ENCODE results near the gene CR1. TPM values are rescaled to one million over a fixed set of nuclear protein-coding genes. Genes with fewer than 3 reads are reported as not detected.
A peak's percentile ranks its signal among the peaks of the same experiment; 100 is the strongest.
"Not testable (repeated sequence)": the region's sequence is repeated elsewhere in the genome, so short reads cannot be mapped to it uniquely, and the experiment has no call there.

Gene CR1
- total and polyA plus RNA-seq, 2 experiments from 2014 or later, result 0.65 to 0.76 TPM

DNA sequence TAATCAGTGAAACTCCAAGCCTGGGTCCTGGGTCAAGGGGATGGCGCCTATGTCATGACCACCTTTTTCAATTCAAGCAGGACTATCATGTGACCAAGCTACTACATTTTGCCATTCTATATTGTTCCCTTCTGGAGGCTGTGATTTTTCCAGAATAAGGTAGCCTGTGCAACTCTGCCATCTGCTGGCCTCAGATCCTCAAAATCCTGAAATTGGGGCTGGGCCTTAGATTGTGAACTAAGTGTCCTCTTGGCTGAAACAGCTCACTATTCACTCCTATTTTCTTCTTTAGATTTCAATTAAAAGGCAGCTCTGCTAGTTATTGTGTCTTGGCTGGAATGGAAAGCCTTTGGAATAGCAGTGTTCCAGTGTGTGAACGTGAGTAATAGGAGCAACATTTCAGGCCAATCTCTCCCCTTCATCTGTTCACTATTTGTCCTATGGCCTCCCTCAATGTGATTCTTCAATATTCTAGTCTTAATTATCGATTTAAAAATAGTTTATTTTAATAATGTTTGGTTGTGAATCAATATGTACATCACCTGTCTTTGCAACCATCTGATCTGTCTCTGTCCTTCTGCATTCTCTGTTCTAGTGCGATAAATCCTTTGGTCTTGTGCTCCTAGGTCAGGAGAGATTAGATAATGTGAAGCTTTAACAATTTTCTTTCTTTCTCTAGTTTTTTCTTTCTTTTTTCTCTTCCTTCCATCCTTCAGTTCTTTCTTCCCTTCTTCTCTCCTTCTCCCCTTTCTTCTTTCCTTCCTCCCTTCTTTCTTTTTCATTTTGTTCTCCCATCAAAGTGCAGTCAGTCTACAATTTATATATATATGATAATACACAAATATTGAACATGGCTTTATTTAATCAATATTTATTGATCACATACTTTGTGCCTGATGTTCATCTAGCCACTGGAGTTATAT lies 69.8 kb downstream of the CR1 start:
- Histone ChIP-seq H3F3A (replicated peaks; ENCODE audit: low read depth) (no peaks in the 10 kb centered on the region), H3K27me3 (ENCODE audit: insufficient read depth) (no peaks in the 10 kb centered on the region), H3K79me2 (replicated peaks; ENCODE audit: insufficient read depth) (no peaks in the 10 kb centered on the region), H3K4me3 (no peak overlapping the region), H3K9me2 (ENCODE audit: insufficient read depth) (no peaks in the 10 kb centered on the region), H2AFZ (peak overlapping the region; percentile 90; the same call in 1 of the 2 replicates), H3K36me3 (ENCODE audit: insufficient read depth) (no peaks in the 10 kb centered on the region), H3K4me1 (ENCODE audit: insufficient read depth) (no peaks in the 10 kb centered on the region), H4K20me1 (replicated peaks; ENCODE audit: insufficient read depth) (no peaks in the 10 kb centered on the region), H3K4me2 (no peak overlapping the region), H3K27ac (ENCODE audit: low read depth) (no peak overlapping the region)
- Mint-ChIP-seq H3K27ac (no peak overlapping the region), H3K27me3 (ENCODE audit: insufficient read depth, low read depth, poor library complexity) (peaks cover 2% of the 10 kb centered on the region), H3K36me3 (ENCODE audit: low read depth) (no peaks in the 10 kb centered on the region), H3K9me3 (no peaks in the 10 kb centered on the region), H3K4me1 (no peaks in the 10 kb centered on the region), H3K4me3 (no peak overlapping the region)
- peak; percentile 57 for DNase-seq (ENCODE audit: low spot score)
- TF ChIP-seq, protein P1, sequence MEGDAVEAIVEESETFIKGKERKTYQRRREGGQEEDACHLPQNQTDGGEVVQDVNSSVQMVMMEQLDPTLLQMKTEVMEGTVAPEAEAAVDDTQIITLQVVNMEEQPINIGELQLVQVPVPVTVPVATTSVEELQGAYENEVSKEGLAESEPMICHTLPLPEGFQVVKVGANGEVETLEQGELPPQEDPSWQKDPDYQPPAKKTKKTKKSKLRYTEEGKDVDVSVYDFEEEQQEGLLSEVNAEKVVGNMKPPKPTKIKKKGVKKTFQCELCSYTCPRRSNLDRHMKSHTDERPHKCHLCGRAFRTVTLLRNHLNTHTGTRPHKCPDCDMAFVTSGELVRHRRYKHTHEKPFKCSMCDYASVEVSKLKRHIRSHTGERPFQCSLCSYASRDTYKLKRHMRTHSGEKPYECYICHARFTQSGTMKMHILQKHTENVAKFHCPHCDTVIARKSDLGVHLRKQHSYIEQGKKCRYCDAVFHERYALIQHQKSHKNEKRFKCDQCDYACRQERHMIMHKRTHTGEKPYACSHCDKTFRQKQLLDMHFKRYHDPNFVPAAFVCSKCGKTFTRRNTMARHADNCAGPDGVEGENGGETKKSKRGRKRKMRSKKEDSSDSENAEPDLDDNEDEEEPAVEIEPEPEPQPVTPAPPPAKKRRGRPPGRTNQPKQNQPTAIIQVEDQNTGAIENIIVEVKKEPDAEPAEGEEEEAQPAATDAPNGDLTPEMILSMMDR (conservative IDR thresholded peaks at IDR 0.05; ENCODE audit: low read depth in 2 of 2), result peak; percentile 72
- TF ChIP-seq JUNB (IDR thresholded peaks at IDR 0.05; ENCODE audit: unreplicated experiment), result no peak
- peak; percentile 87 for ATAC-seq

DNA sequence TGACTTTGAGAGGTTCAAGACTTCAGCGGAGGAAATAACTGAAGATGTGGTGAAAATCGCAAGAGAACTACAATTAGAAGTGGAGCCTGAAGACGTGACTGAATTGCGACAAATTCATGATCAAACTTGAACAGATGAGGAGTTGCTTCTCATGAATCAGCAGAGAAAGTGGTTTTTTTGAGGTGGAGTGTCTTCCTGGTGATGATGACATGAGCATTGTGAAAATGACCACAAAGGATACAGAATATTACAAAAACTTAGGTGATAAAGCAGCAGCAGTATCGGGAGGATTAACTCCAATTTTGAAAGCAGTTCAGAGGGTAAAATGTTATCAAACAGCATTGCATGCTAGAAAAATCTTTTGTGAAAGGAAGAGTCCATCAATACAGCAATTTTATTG lies 76.0 kb downstream of the CR1 start:
- not testable (repeated sequence) for H2AFZ ChIP-seq; H3K27ac Mint-ChIP-seq; H3K4me2 ChIP-seq; H3F3A ChIP-seq (replicated peaks; ENCODE audit: low read depth); H3K9me3 Mint-ChIP-seq; H3K27me3 ChIP-seq (ENCODE audit: insufficient read depth); H3K9me2 ChIP-seq (ENCODE audit: insufficient read depth); H3K27ac ChIP-seq (ENCODE audit: low read depth); DNase-seq (ENCODE audit: low spot score); H3K4me3 ChIP-seq; H3K36me3 Mint-ChIP-seq (ENCODE audit: low read depth); ATAC-seq; H3K79me2 ChIP-seq (replicated peaks; ENCODE audit: insufficient read depth); H3K4me3 Mint-ChIP-seq; H3K27me3 Mint-ChIP-seq (ENCODE audit: insufficient read depth, low read depth, poor library complexity); H4K20me1 ChIP-seq (replicated peaks; ENCODE audit: insufficient read depth); H3K4me1 Mint-ChIP-seq; H3K36me3 ChIP-seq (ENCODE audit: insufficient read depth); H3K4me1 ChIP-seq (ENCODE audit: insufficient read depth)

DNA sequence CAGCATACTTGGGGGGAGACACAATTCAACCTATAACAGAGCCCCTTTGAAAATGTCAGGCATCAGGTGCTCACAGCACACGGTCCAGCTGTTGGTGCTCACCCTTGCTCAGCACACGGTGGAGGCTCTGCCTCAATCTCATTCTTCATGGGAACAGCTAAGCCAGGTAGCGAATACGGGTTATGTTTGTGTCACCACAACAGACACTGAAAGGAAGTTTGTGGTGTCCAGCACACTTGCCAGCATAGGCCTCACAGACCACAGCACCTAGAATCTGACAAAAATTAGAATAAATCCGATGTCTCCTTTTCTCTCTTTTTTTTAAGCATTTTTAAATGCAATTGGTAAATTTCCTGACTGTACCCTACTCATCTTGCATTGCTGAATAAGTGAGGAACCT lies 77.1 kb downstream of the CR1 start:
- not testable (repeated sequence) for H3K27me3 ChIP-seq (ENCODE audit: insufficient read depth); H3F3A ChIP-seq (replicated peaks; ENCODE audit: low read depth); H3K4me1 Mint-ChIP-seq; H3K4me2 ChIP-seq; ATAC-seq; H3K4me1 ChIP-seq (ENCODE audit: insufficient read depth); H4K20me1 ChIP-seq (replicated peaks; ENCODE audit: insufficient read depth); DNase-seq (ENCODE audit: low spot score); H3K36me3 Mint-ChIP-seq (ENCODE audit: low read depth); H3K9me2 ChIP-seq (ENCODE audit: insufficient read depth); H3K4me3 Mint-ChIP-seq; H3K9me3 Mint-ChIP-seq; H2AFZ ChIP-seq; H3K27ac ChIP-seq (ENCODE audit: low read depth); H3K4me3 ChIP-seq; H3K27ac Mint-ChIP-seq; H3K36me3 ChIP-seq (ENCODE audit: insufficient read depth); H3K79me2 ChIP-seq (replicated peaks; ENCODE audit: insufficient read depth); H3K27me3 Mint-ChIP-seq (ENCODE audit: insufficient read depth, low read depth, poor library complexity)

DNA sequence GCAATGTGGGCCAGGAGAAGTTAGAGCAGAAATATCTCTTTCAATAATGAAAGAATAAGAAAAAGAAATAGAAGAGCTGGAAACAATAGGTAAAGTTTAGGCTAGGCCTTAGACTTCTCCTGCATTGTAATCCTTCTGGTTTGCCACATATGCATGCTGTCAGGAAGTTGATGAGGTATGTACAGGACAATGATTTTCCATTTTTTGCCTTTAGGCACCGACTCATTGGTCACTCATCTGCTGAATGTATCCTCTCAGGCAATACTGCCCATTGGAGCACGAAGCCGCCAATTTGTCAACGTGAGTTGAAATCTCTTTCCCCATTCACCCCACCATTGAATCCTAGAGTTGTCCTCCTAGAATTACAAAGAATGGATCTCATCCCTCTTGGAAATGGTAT lies 79.4 kb downstream of the CR1 start:
- not testable (repeated sequence) for H3K4me1 Mint-ChIP-seq; H3K36me3 ChIP-seq (ENCODE audit: insufficient read depth); ATAC-seq; H4K20me1 ChIP-seq (replicated peaks; ENCODE audit: insufficient read depth); H3K4me3 Mint-ChIP-seq; H3K27ac ChIP-seq (ENCODE audit: low read depth); H3K36me3 Mint-ChIP-seq (ENCODE audit: low read depth); H3K27me3 ChIP-seq (ENCODE audit: insufficient read depth); H3K4me2 ChIP-seq; DNase-seq (ENCODE audit: low spot score); H3K9me3 Mint-ChIP-seq; H3K79me2 ChIP-seq (replicated peaks; ENCODE audit: insufficient read depth); H3K4me1 ChIP-seq (ENCODE audit: insufficient read depth); H3K27me3 Mint-ChIP-seq (ENCODE audit: insufficient read depth, low read depth, poor library complexity); H3K27ac Mint-ChIP-seq; H3K4me3 ChIP-seq; H3F3A ChIP-seq (replicated peaks; ENCODE audit: low read depth); H3K9me2 ChIP-seq (ENCODE audit: insufficient read depth)
- H2AFZ ChIP-seq, result peak overlapping the region; percentile 72; the same call in 1 of the 2 replicates

All from GM23338 (cell line).